Measurements from ENCODE around the gene SP140L. TPM values are rescaled to one million over a fixed set of nuclear protein-coding genes. Genes with fewer than 3 reads are reported as not detected.

Gene SP140L
- total RNA-seq, 1 donor from 2014 or later: 24.2 TPM

DNA sequence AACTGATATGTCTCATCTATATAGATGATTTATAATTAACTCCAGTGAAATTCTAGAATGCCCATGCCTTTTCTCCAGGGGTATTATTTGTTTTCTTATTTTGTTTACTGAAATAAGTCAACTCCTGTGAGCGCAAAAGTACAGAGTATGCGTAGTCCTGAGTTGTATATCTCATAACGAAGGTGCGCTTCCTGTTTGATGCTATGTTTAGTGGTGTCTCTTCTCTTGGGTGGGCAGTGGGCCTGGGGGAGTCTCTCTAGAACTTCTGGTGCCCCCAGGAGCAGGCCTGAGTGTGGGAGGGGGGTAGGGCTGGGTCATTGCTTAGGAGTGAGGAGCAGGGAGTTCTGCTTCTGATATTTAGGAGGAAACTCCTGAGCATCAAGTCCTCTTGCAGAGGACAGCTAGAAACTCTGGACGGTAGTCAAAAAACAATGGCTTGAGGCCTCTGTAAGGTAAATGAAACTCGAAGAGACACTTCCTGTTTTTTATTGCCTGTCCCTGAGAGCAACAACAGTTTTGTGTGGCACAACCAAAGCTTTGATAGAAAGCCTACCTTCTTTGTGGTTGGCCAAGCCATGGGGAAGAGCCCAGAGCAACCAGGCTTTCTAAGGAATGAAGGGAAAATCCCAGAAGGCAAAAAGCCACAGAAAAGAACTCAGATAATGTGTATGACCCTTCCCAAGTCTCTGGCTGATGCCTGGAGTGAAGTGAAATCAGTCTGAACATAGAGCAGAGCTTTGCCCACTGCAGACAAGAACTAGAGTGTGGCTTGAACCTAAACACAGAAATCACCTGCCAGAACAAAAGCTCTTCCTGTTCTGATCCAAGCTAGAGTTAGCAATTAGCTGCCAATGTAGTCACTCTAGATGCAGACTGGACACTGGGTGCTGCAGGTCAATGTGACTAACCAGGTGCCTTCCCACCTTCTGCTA, 8.5 kb upstream of the SP140L start:
- no peak for TF ChIP-seq CTCF (IDR thresholded peaks at IDR 0.05)
- no peak for DNase-seq (ENCODE audit: extremely low spot score, unreplicated experiment)
- peaks cover 8% of the 10 kb centered on the region for H3K9me3 Mint-ChIP-seq (ENCODE audit: unreplicated experiment)

DNA sequence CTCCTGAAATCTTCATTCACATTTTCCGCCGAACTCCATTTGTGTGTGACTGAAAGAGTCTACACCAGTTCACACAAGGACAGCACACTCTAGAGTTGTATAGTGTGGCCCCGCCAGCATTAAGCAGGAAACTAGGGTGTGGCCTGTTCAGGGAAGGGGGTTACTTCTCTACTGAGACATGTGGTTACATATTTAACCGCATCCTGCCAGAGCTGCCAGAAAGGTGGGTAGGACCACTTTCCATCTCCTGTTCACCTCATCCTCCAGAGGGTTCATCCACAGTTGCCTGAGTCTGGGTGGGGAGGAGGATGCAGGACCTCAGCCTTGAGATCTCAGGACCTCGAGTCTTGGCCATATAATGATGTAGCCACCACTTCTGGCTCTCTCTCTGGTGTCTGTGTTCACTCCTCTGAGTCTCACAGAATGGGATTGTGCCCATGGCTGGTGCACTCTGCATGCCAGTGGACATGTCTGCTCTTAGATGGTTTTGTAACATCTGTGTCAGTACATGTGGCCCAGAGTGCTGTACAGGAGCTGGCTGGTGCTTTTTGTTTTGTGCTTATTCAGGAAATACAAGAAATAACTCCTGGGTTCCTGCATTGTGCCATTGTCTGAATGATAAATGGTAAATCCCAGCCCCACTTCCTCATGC, 7.7 kb upstream of the SP140L start:
- H3K4me1 Mint-ChIP-seq (ENCODE audit: unreplicated experiment): no peaks in the 10 kb centered on the region
- H3K36me3 Mint-ChIP-seq (ENCODE audit: unreplicated experiment): no peaks in the 10 kb centered on the region
- no peak for DNase-seq (ENCODE audit: extremely low spot score, unreplicated experiment)
- H3K9me3 Mint-ChIP-seq (ENCODE audit: unreplicated experiment): peaks cover 8% of the 10 kb centered on the region
- no peaks in the 10 kb centered on the region for H3K27me3 Mint-ChIP-seq (ENCODE audit: unreplicated experiment)
- TF ChIP-seq CTCF (IDR thresholded peaks at IDR 0.05): no peak
- no peak overlapping the region for H3K27ac Mint-ChIP-seq (ENCODE audit: unreplicated experiment)
- no peak overlapping the region for H3K4me3 Mint-ChIP-seq (ENCODE audit: unreplicated experiment)

More for the DNA sequence above, 8.5 kb upstream of the SP140L start:
- H3K36me3 Mint-ChIP-seq (ENCODE audit: unreplicated experiment): no peaks in the 10 kb centered on the region
- no peak overlapping the region for H3K27ac Mint-ChIP-seq (ENCODE audit: unreplicated experiment)
- no peaks in the 10 kb centered on the region for H3K27me3 Mint-ChIP-seq (ENCODE audit: unreplicated experiment)
- no peak overlapping the region for H3K4me3 Mint-ChIP-seq (ENCODE audit: unreplicated experiment)
- H3K4me1 Mint-ChIP-seq (ENCODE audit: unreplicated experiment): no peaks in the 10 kb centered on the region

GRCh38 chr2:230321031-230321430, 6.0 kb upstream of the SP140L start:
- Mint-ChIP-seq H3K36me3 (ENCODE audit: unreplicated experiment) (no peaks in the 10 kb centered on the region), H3K4me3 (ENCODE audit: unreplicated experiment) (no peak overlapping the region), H3K9me3 (ENCODE audit: unreplicated experiment) (peaks cover 8% of the 10 kb centered on the region), H3K27ac (ENCODE audit: unreplicated experiment) (no peak overlapping the region), H3K4me1 (ENCODE audit: unreplicated experiment) (peaks cover 3% of the 10 kb centered on the region), H3K27me3 (ENCODE audit: unreplicated experiment) (no peaks in the 10 kb centered on the region)
- TF ChIP-seq CTCF (IDR thresholded peaks at IDR 0.05): no peak
- no peak for DNase-seq (ENCODE audit: extremely low spot score, unreplicated experiment)

GRCh38 chr2:230322561-230323384, 4.2 kb upstream of the SP140L start:
- Mint-ChIP-seq H3K4me1 (ENCODE audit: unreplicated experiment) (peaks cover 20% of the 10 kb centered on the region), H3K27ac (ENCODE audit: unreplicated experiment) (no peak overlapping the region), H3K27me3 (ENCODE audit: unreplicated experiment) (no peaks in the 10 kb centered on the region), H3K9me3 (ENCODE audit: unreplicated experiment) (peaks cover 8% of the 10 kb centered on the region), H3K4me3 (ENCODE audit: unreplicated experiment) (no peak overlapping the region), H3K36me3 (ENCODE audit: unreplicated experiment) (no peaks in the 10 kb centered on the region)
- no peak for DNase-seq (ENCODE audit: extremely low spot score, unreplicated experiment)
- TF ChIP-seq CTCF (IDR thresholded peaks at IDR 0.05): no peak
